HL-60 (cell line): ENCODE data around the gene HOMEZ.
"Not testable (repeated sequence)": the region's sequence is repeated elsewhere in the genome, so short reads cannot be mapped to it uniquely, and the experiment has no call there.

Experiments
- DNase-seq, 2 experiments: peaks; one replicate each; pipeline ENCODE4 v3.0.0-alpha.2; 2010 to 2020; ENCODE audit warnings: low read depth in 1 of 2, low spot score in 1 of 2
- H3K27ac ChIP-seq: fragments of 250-450 bp; sonication (Bioruptor Pico); replicated peaks from 2 replicates; pipeline ENCODE4 v1.5.1; 2020; ENCODE audit warnings: mild to moderate bottlenecking, moderate library complexity
- H3K27me3 ChIP-seq: fragments of 250-450 bp; sonication (Bioruptor Pico); 2 replicates; pipeline ENCODE4 v1.5.1; 2021; ENCODE audit warnings: mild to moderate bottlenecking, moderate library complexity; ENCODE audit not compliant: insufficient read depth, poor library complexity, severe bottlenecking
- H3K4me3 ChIP-seq: replicated peaks from 2 replicates; pipeline ENCODE4 v1.5.1; 2011; ENCODE audit warnings: mild to moderate bottlenecking, control low read depth, low read length; ENCODE audit not compliant: insufficient read depth
- CTCF ChIP-seq: IDR thresholded peaks from one replicate; pipeline ENCODE4 v1.5.1; 2011; ENCODE audit warnings: low read length, control low read depth, inconsistent platforms; ENCODE audit not compliant: insufficient read depth
- GABPA ChIP-seq: IDR thresholded peaks from 2 replicates; pipeline ENCODE4 v1.6.1; 2012; ENCODE audit warnings: low read depth
- POLR2AphosphoS5 ChIP-seq: IDR thresholded peaks from 2 replicates; pipeline ENCODE4 v1.6.1; 2012; ENCODE audit warnings: low read depth
- REST ChIP-seq: IDR thresholded peaks from 2 replicates; pipeline ENCODE4 v1.6.1; 2012; ENCODE audit warnings: low read depth; ENCODE audit not compliant: insufficient replicate concordance
- SPI1 ChIP-seq: IDR thresholded peaks from 2 replicates; pipeline ENCODE4 v1.6.1; 2012; ENCODE audit warnings: low read depth, mild to moderate bottlenecking, borderline replicate concordance

The HOMEZ gene

GRCh38 chr14:23227566-23227965, 58.4 kb downstream of the HOMEZ start:
- H3K27ac ChIP-seq, result no peak overlapping the region
- no peaks in the 10 kb centered on the region for H3K27me3 ChIP-seq
- TF ChIP-seq CTCF (no peak), POLR2AphosphoS5 (no peak), SPI1 (no peak), GABPA (no peak), REST (no peak)
- no peak overlapping the region for H3K4me3 ChIP-seq
- no peak for DNase-seq

GRCh38 chr14:23224958-23225357, 61.0 kb downstream of the HOMEZ start:
- not testable (repeated sequence) for H3K27ac ChIP-seq, DNase-seq, H3K4me3 ChIP-seq, H3K27me3 ChIP-seq
